Measurements from ENCODE around the gene PDXDC1. TPM values are rescaled to one million over a fixed set of nuclear protein-coding genes. Genes with fewer than 3 reads are reported as not detected.
"Not testable (repeated sequence)": the region's sequence is repeated elsewhere in the genome, so short reads cannot be mapped to it uniquely, and the experiment has no call there.

The PDXDC1 gene
- total and polyA plus RNA-seq, 2 donors: 29.4 to 30.9 TPM

GRCh38 chr16:14982521-14982920, 7.7 kb downstream of the PDXDC1 start:
- not testable (repeated sequence) for H3K4me1 ChIP-seq (ENCODE audit: control insufficient read depth in 2 of 2, insufficient read depth in 2 of 2, low read length in 2 of 2); H3K4me3 ChIP-seq (ENCODE audit: low read length in 2 of 2); H3K36me3 ChIP-seq (ENCODE audit: control insufficient read depth in 2 of 2, insufficient read depth in 2 of 2, low read length in 1 of 2); H3K27ac ChIP-seq (ENCODE audit: low read depth in 1 of 2, low read length in 1 of 2); H3K9me3 ChIP-seq (ENCODE audit: control insufficient read depth in 2 of 2, insufficient read depth in 1 of 2, low read length in 1 of 2); H3K27me3 ChIP-seq (ENCODE audit: control insufficient read depth in 2 of 2, insufficient read depth in 1 of 2, low read length in 1 of 2); DNase-seq (ENCODE audit: low read depth in 6 of 9, low spot score in 9 of 9)
- 94% methylated on average over 1 of the region's 2 CpGs for WGBS

DNA sequence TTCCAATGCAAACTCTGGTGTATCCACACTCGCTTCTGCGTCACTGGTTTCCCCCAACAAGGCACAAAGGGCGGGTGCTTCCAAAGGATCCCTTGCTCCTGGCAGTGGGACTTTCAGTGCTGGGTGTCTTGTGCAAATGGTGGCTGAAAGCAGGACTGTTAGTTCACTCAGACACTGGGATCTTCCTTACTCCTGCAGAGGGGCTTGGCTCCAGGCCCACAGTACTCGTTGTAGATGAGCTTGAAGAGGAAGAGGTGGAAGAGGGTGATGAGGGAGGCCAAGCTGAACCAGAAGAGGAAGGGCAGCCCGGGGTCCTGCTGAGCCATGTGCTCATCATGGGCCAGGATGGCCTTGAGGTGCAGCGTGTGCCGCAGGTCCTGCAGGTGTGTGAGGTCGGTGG, 13.3 kb downstream of the PDXDC1 start:
- H3K4me1 ChIP-seq (ENCODE audit: control insufficient read depth in 2 of 2, insufficient read depth in 2 of 2, low read length in 2 of 2); H3K27ac ChIP-seq (ENCODE audit: low read depth in 1 of 2, low read length in 1 of 2); H3K9me3 ChIP-seq (ENCODE audit: control insufficient read depth in 2 of 2, insufficient read depth in 1 of 2, low read length in 1 of 2); DNase-seq (ENCODE audit: low read depth in 6 of 9, low spot score in 9 of 9); H3K4me3 ChIP-seq (ENCODE audit: low read length in 2 of 2): not testable (repeated sequence)
- WGBS: 88% methylated on average over 8 of the region's 8 CpGs
- H3K27me3 ChIP-seq (ENCODE audit: control insufficient read depth in 2 of 2, insufficient read depth in 1 of 2, low read length in 1 of 2): peaks cover 6 to 19% of the 10 kb centered on the region in 2 donors
- H3K36me3 ChIP-seq (ENCODE audit: control insufficient read depth in 2 of 2, insufficient read depth in 2 of 2, low read length in 1 of 2): peaks cover 0 to 20% of the 10 kb centered on the region in 2 donors

- not testable (repeated sequence) for H3K9me3 ChIP-seq (ENCODE audit: control insufficient read depth in 2 of 2, insufficient read depth in 1 of 2, low read length in 1 of 2); H3K27ac ChIP-seq (ENCODE audit: low read depth in 1 of 2, low read length in 1 of 2); H3K4me1 ChIP-seq (ENCODE audit: control insufficient read depth in 2 of 2, insufficient read depth in 2 of 2, low read length in 2 of 2); DNase-seq (ENCODE audit: low read depth in 6 of 9, low spot score in 9 of 9); H3K4me3 ChIP-seq (ENCODE audit: low read length in 2 of 2)
- H3K27me3 ChIP-seq (ENCODE audit: control insufficient read depth in 2 of 2, insufficient read depth in 1 of 2, low read length in 1 of 2): peaks cover 6 to 19% of the 10 kb centered on the region in 2 donors
- H3K36me3 ChIP-seq (ENCODE audit: control insufficient read depth in 2 of 2, insufficient read depth in 2 of 2, low read length in 1 of 2): peaks cover 0 to 20% of the 10 kb centered on the region in 2 donors
- 95% methylated on average over 25 of the region's 25 CpGs for WGBS
These were observed 13.9 kb downstream of the PDXDC1 start for GRCh38 chr16:14988661-14989191.

- DNase-seq (ENCODE audit: low read depth in 6 of 9, low spot score in 9 of 9): not testable (repeated sequence)
- H3K36me3 ChIP-seq (ENCODE audit: control insufficient read depth in 2 of 2, insufficient read depth in 2 of 2, low read length in 1 of 2): peaks cover 0 to 20% of the 10 kb centered on the region in 2 donors
- WGBS: 61% methylated on average over 89 of the region's 98 CpGs
These were observed 14.8 kb downstream of the PDXDC1 start for GRCh38 chr16:14989291-14990281.

GRCh38 chr16:14993277-14994151, 18.7 kb downstream of the PDXDC1 start:
- H3K4me1 ChIP-seq (ENCODE audit: control insufficient read depth in 2 of 2, insufficient read depth in 2 of 2, low read length in 2 of 2); H3K4me3 ChIP-seq (ENCODE audit: low read length in 2 of 2); H3K9me3 ChIP-seq (ENCODE audit: control insufficient read depth in 2 of 2, insufficient read depth in 1 of 2, low read length in 1 of 2); H3K27ac ChIP-seq (ENCODE audit: low read depth in 1 of 2, low read length in 1 of 2); DNase-seq (ENCODE audit: low read depth in 6 of 9, low spot score in 9 of 9): not testable (repeated sequence)
- peaks cover 6 to 19% of the 10 kb centered on the region in 2 donors for H3K27me3 ChIP-seq (ENCODE audit: control insufficient read depth in 2 of 2, insufficient read depth in 1 of 2, low read length in 1 of 2)
- 97% methylated on average over 6 of the region's 7 CpGs for WGBS
- H3K36me3 ChIP-seq (ENCODE audit: control insufficient read depth in 2 of 2, insufficient read depth in 2 of 2, low read length in 1 of 2): peaks cover 3 to 14% of the 10 kb centered on the region in 2 donors

More at GRCh38 chr16:14989291-14990281, 14.8 kb downstream of the PDXDC1 start:
- not testable (repeated sequence) for H3K27ac ChIP-seq (ENCODE audit: low read depth in 1 of 2, low read length in 1 of 2); H3K4me3 ChIP-seq (ENCODE audit: low read length in 2 of 2); H3K4me1 ChIP-seq (ENCODE audit: control insufficient read depth in 2 of 2, insufficient read depth in 2 of 2, low read length in 2 of 2); H3K9me3 ChIP-seq (ENCODE audit: control insufficient read depth in 2 of 2, insufficient read depth in 1 of 2, low read length in 1 of 2)
- peaks cover 6 to 19% of the 10 kb centered on the region in 2 donors for H3K27me3 ChIP-seq (ENCODE audit: control insufficient read depth in 2 of 2, insufficient read depth in 1 of 2, low read length in 1 of 2)

- 96% methylated on average over 6 of the region's 6 CpGs for WGBS
These were observed 21.9 kb downstream of the PDXDC1 start for GRCh38 chr16:14996702-14997101.

DNA sequence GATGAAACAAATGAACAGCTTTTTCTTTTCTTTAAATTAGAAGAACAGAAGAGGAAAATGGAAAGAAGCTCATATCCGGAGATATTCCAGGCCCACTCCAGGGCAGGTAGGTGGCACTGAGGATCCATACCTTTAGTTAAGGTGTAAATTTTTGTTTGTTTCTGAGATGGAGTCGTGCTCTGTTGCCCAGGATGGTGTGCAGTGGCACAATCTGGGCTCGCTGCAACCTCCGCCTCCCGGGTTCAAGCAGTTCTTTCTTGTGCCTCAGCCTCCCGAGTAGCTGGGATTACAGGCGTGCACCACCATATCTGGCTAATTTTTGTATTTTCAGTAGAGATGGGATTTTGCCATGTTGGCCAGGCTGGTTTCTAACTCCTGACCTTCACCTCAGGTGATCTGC, 23.5 kb downstream of the PDXDC1 start:
- H3K4me3 ChIP-seq (ENCODE audit: low read length in 2 of 2); H3K9me3 ChIP-seq (ENCODE audit: control insufficient read depth in 2 of 2, insufficient read depth in 1 of 2, low read length in 1 of 2); DNase-seq (ENCODE audit: low read depth in 6 of 9, low spot score in 9 of 9); H3K36me3 ChIP-seq (ENCODE audit: control insufficient read depth in 2 of 2, insufficient read depth in 2 of 2, low read length in 1 of 2); H3K4me1 ChIP-seq (ENCODE audit: control insufficient read depth in 2 of 2, insufficient read depth in 2 of 2, low read length in 2 of 2); H3K27ac ChIP-seq (ENCODE audit: low read depth in 1 of 2, low read length in 1 of 2); H3K27me3 ChIP-seq (ENCODE audit: control insufficient read depth in 2 of 2, insufficient read depth in 1 of 2, low read length in 1 of 2): not testable (repeated sequence)
- 97% methylated on average over 7 of the region's 7 CpGs for WGBS

More at GRCh38 chr16:14996702-14997101, 21.9 kb downstream of the PDXDC1 start:
- not testable (repeated sequence) for H3K4me3 ChIP-seq (ENCODE audit: low read length in 2 of 2); H3K9me3 ChIP-seq (ENCODE audit: control insufficient read depth in 2 of 2, insufficient read depth in 1 of 2, low read length in 1 of 2); H3K27ac ChIP-seq (ENCODE audit: low read depth in 1 of 2, low read length in 1 of 2); H3K4me1 ChIP-seq (ENCODE audit: control insufficient read depth in 2 of 2, insufficient read depth in 2 of 2, low read length in 2 of 2); DNase-seq (ENCODE audit: low read depth in 6 of 9, low spot score in 9 of 9); H3K27me3 ChIP-seq (ENCODE audit: control insufficient read depth in 2 of 2, insufficient read depth in 1 of 2, low read length in 1 of 2); H3K36me3 ChIP-seq (ENCODE audit: control insufficient read depth in 2 of 2, insufficient read depth in 2 of 2, low read length in 1 of 2)

- WGBS: 96% methylated on average over 3 of the region's 3 CpGs
- not testable (repeated sequence) for H3K4me3 ChIP-seq (ENCODE audit: low read length in 2 of 2); DNase-seq (ENCODE audit: low read depth in 6 of 9, low spot score in 9 of 9); H3K27me3 ChIP-seq (ENCODE audit: control insufficient read depth in 2 of 2, insufficient read depth in 1 of 2, low read length in 1 of 2); H3K27ac ChIP-seq (ENCODE audit: low read depth in 1 of 2, low read length in 1 of 2); H3K9me3 ChIP-seq (ENCODE audit: control insufficient read depth in 2 of 2, insufficient read depth in 1 of 2, low read length in 1 of 2); H3K36me3 ChIP-seq (ENCODE audit: control insufficient read depth in 2 of 2, insufficient read depth in 2 of 2, low read length in 1 of 2); H3K4me1 ChIP-seq (ENCODE audit: control insufficient read depth in 2 of 2, insufficient read depth in 2 of 2, low read length in 2 of 2)
These were observed 25.0 kb downstream of the PDXDC1 start for GRCh38 chr16:14999845-15000244.

Data from thymus (tissue), 11 donors.